ENCODE data around the gene MAP3K7CL.

The MAP3K7CL gene

DNA sequence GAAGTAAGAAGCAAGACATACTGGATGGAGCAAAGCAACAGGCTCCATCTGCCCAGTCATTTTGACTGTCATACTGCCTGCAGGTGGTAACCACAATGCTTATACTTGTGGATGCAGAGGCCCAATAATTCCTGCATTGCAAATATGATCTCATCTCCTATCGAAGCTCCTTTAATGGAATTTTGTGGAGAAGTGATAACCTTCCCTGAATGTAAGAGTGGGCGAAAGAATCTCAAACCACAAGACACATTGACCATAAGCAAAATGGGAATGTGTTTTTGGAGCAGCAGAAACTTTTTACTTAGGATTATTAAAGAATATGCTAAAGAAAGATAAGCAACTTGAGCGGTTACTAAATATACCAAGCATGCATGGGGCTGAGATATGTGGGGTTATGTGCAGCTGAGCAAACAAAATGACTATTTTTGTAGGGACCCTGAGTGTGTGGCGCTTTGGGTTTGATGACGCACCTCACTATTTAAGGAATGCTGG is 90.9 kb downstream of the MAP3K7CL start:
- no peak for TF ChIP-seq CTCF (IDR thresholded peaks at IDR 0.05; ENCODE audit: borderline replicate concordance, insufficient read depth, low read depth, low read length)
- H3K4me3 ChIP-seq (ENCODE audit: low read depth, low read length): no peak overlapping the region

DNA sequence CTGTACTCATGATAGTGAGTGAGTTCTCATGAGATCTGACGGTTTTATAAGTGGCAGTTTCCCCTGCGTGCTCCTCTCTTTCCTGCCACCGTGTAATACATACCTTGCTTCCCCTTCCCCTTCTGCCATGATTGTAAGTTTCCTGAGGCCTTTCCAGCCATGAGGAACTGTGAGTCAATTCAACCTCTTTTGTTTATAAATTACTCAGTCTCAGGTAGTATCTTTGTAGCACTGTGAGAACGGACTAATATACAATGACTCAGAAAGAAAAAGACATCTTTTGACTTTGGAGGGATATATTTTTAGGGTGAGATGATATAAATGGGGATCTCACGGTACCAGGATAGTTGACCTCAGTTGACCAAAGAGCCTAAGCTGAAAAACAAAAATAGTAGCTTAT is 93.6 kb downstream of the MAP3K7CL start:
- H3K4me3 ChIP-seq (ENCODE audit: low read depth, low read length): no peak overlapping the region
- TF ChIP-seq CTCF (IDR thresholded peaks at IDR 0.05; ENCODE audit: borderline replicate concordance, insufficient read depth, low read depth, low read length): no peak
